Lung (tissue), 12 donors: ENCODE results near the gene FEM1B. TPM values are rescaled to one million over a fixed set of nuclear protein-coding genes. Genes with fewer than 3 reads are reported as not detected.

Experiments
- ATAC-seq: fragments of 200-7000 bp; cut with Tn5 transposase; one replicate; pipeline ENCODE4 v1.9.1; 2020; ENCODE audit warnings: moderate number of reproducible peaks; ENCODE audit not compliant: insufficient read depth, low FRiP score
- DNase-seq, 3 donors: peaks; one replicate each; pipeline ENCODE4 v3.0.0-alpha.2; 2013 to 2017
- H3K27ac ChIP-seq, 2 donors: one replicate each; pipeline ENCODE4 v1.5.1; 2013; ENCODE audit warnings: mild to moderate bottlenecking in 2 of 2, moderate library complexity in 2 of 2, control low read depth in 1 of 2, inconsistent platforms in 1 of 2, low read depth in 1 of 2, low read length in 1 of 2
- H3K27me3 ChIP-seq, 3 donors: one replicate each; pipeline ENCODE4 v1.5.1; 2013; ENCODE audit warnings: low read length in 2 of 3; ENCODE audit not compliant: control insufficient read depth in 3 of 3, insufficient read depth in 3 of 3
- H3K36me3 ChIP-seq, 4 donors: one replicate each; pipeline ENCODE4 v1.5.1; 2013; ENCODE audit warnings: low read length in 4 of 4, mild to moderate bottlenecking in 1 of 4, moderate library complexity in 1 of 4; ENCODE audit not compliant: control insufficient read depth in 4 of 4, insufficient read depth in 4 of 4
- H3K4me1 ChIP-seq, 5 donors: one replicate each; pipeline ENCODE4 v1.5.1; 2013; ENCODE audit warnings: low read length in 5 of 5, mild to moderate bottlenecking in 2 of 5, moderate library complexity in 1 of 5; ENCODE audit not compliant: control insufficient read depth in 5 of 5, insufficient read depth in 5 of 5
- H3K4me3 ChIP-seq: one replicate; pipeline ENCODE4 v1.5.1; 2013; ENCODE audit warnings: mild to moderate bottlenecking, control low read depth, moderate library complexity
- H3K9ac ChIP-seq, 2 donors: one replicate each; pipeline ENCODE4 v1.5.1; 2013; ENCODE audit warnings: low read length in 2 of 2, control low read depth in 1 of 2; ENCODE audit not compliant: insufficient read depth in 1 of 2
- H3K9me3 ChIP-seq, 4 donors: one replicate each; pipeline ENCODE4 v1.5.1; 2013; ENCODE audit warnings: low read length in 3 of 4, mild to moderate bottlenecking in 1 of 4, moderate library complexity in 1 of 4; ENCODE audit not compliant: control insufficient read depth in 4 of 4, insufficient read depth in 3 of 4
- WGBS, 2 donors: extraction: QIAGEN DNeasy Blood & Tissue Kit; methylation state at CpG; one replicate each; pipeline ENCODE4 v1.1.7; 2013; 5-methylcytosine and 5-hydroxymethylcytosine counted together
- polyA plus RNA-seq, 2 donors: library from polyadenylated mRNA; stranded (reverse); fragments of 200-250 nt; gene quantifications; one replicate each; pipeline ENCODE4 v1.2.1, GENCODE V29; 2013
- total RNA-seq, 2 donors: library from RNA; depleted of rRNA in 1 of 2; stranded (reverse); fragments of >200 nt in 1 of 2; gene quantifications; one replicate each; pipeline ENCODE4 v1.2.1, GENCODE V29; 2014 to 2021
- TF ChIP-seq, protein P1 (sequence below): IDR thresholded peaks from 2 replicates; pipeline ENCODE4 v1.5.1; 2012; ENCODE audit warnings: mild to moderate bottlenecking; ENCODE audit errors: control extremely low read depth, extremely low read depth
- donor health status: control.
- donor health status: control.
- donor health status: Bipolar disorder and iron deficiency.
- donor health status: healthy.
- donor health status: DM: yes; HTN: yes; CAD: no.

Gene FEM1B
- total and polyA plus RNA-seq, 4 donors, result 8.1 to 57.7 (median 30.5) TPM

DNA sequence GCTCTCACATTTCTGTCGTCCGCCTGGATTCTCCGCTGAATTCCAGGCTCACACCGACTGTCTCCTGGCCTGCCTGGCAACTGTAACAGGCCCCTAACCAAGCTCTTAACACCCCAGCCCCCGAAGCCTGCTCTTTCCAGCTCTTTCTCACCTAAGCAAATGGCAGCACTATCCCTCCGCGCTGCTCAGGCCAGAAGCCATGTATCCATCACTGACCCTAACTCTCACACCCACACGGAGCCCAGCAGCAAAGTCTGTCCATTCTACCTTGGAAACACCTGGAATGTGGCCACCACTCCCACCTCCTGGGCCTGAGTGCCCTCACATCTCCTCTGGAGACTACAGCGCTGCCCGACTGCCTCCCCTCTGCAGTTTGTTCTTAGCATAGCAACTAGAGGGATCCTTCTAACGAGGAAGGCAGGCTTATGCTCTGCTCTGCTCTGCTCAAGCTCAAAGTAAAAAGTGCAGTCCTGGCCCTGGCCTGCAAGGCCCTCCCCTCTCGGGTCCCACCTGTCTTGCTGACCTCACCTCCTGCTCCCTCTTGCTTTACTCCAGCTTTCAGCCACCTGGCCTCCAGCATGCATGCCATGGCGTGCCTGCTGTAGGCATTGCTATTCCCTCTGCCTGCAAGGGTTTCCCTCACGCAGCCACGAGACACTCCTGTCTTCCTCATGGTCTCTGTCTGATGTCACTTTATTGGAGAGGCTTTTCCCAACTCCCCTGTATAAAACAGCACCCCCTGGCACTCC lies 27.2 kb downstream of the FEM1B start:
- Histone ChIP-seq H3K4me3 (no peak overlapping the region), H3K27ac (no peak overlapping the region), H3K27me3 (no peaks in the 10 kb centered on the region), H3K36me3 (peaks cover 0 to 4% (median 0%) of the 10 kb centered on the region in 4 donors), H3K9me3 (peaks cover 0 to 2% (median 0%) of the 10 kb centered on the region in 4 donors), H3K9ac (no peak overlapping the region), H3K4me1 (peaks cover 0 to 6% (median 0%) of the 10 kb centered on the region in 5 donors)
- DNase-seq (no peak), ATAC-seq (no peak)
- TF ChIP-seq, protein P1, sequence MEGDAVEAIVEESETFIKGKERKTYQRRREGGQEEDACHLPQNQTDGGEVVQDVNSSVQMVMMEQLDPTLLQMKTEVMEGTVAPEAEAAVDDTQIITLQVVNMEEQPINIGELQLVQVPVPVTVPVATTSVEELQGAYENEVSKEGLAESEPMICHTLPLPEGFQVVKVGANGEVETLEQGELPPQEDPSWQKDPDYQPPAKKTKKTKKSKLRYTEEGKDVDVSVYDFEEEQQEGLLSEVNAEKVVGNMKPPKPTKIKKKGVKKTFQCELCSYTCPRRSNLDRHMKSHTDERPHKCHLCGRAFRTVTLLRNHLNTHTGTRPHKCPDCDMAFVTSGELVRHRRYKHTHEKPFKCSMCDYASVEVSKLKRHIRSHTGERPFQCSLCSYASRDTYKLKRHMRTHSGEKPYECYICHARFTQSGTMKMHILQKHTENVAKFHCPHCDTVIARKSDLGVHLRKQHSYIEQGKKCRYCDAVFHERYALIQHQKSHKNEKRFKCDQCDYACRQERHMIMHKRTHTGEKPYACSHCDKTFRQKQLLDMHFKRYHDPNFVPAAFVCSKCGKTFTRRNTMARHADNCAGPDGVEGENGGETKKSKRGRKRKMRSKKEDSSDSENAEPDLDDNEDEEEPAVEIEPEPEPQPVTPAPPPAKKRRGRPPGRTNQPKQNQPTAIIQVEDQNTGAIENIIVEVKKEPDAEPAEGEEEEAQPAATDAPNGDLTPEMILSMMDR, result no peak
- 83 to 87% methylated on average over 15 of the region's 15 CpGs for WGBS, 2 donors

DNA sequence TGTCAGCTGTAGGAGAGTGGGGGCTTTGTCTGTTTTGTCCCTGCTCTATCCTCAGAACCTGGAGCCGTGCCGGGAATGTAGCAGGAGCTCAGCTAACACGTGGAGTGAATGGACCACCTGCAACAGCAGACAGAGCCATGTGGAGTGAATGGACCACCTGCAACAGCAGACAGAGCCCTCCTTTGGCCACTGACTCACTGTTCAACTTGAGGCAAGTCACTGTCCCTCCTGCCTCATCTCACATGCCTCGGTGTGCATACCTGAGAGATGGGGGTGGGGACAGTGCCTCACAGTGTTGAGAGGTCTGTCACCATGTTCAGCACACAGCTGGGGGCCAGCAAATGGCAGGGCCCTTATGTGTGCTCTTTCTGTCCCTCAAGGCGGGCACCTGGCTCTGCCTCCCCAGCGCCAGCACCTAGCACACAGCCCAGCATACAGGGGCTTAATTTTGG lies 27.9 kb downstream of the FEM1B start:
- 71 to 84% methylated on average over 6 of the region's 6 CpGs for WGBS, 2 donors
- no peak overlapping the region for H3K9ac ChIP-seq

DNA sequence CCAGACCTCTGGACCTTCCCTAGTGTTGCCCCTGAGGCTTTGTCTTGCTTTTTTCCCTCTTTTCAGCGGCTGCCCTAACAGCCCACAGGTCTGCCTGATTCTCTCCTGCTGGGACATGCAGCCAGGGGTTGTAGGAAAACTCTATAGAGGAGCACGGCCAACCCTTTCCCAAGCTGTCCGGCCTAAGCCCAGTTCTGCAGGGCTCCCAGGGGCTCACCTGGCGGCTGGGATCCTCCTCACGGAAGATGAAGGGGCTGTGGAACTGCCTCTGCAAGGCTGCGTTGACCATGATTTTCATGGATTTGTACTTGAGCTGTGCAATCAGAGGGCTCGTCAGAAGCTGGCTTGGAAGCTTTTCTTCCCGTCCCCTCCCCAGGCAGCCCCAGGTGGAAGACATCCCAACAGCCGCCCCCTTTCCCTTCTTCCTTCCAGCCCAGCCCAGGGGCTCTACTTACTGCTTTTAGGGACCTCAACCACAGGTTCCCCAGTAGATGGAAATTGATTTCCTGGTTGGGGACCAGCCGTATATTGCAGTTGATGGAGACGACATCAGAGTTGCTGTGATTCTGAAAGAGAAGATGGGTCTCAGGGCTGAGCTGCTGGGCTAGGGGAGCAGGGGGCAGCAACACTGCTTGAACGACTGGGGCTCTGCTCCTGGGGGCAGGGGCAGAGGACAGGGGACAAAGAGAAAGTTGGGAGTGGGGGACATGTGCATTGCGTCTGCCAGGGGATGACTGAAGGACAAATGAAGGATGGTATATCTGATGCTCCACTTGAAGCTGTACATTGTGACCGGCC lies 29.8 kb downstream of the FEM1B start:
- 79 to 80% methylated on average over 14 of the region's 14 CpGs for WGBS, 2 donors
- peaks cover 0 to 15% (median 0%) of the 10 kb centered on the region in 5 donors for H3K4me1 ChIP-seq
- H3K9me3 ChIP-seq, result no peaks in the 10 kb centered on the region
- H3K9ac ChIP-seq, result no peak overlapping the region
- no peaks in the 10 kb centered on the region for H3K27me3 ChIP-seq
- ATAC-seq, result no peak
- DNase-seq, result no peak
- H3K36me3 ChIP-seq, result no peaks in the 10 kb centered on the region
- H3K27ac ChIP-seq, result no peak overlapping the region
- no peak overlapping the region for H3K4me3 ChIP-seq
- TF ChIP-seq, protein P1, result no peak

More for the DNA sequence above, 27.9 kb downstream of the FEM1B start:
- H3K4me3 ChIP-seq, result no peak overlapping the region
- TF ChIP-seq, protein P1, result no peak
- peaks cover 0 to 4% (median 0%) of the 10 kb centered on the region in 4 donors for H3K36me3 ChIP-seq
- peaks cover 0 to 2% (median 0%) of the 10 kb centered on the region in 4 donors for H3K9me3 ChIP-seq
- no peak overlapping the region for H3K27ac ChIP-seq
- ATAC-seq (no peak), DNase-seq (no peak)
- peaks cover 0 to 9% (median 0%) of the 10 kb centered on the region in 5 donors for H3K4me1 ChIP-seq
- H3K27me3 ChIP-seq, result no peaks in the 10 kb centered on the region
